ENCODE results near the gene TMPRSS4.

Gene TMPRSS4

GRCh38 chr11:118104491-118104890, 27.6 kb downstream of the TMPRSS4 start:
- no peaks in the 10 kb centered on the region for H3K4me1 ChIP-seq (ENCODE audit: insufficient read depth, poor library complexity, severe bottlenecking)
- no peak overlapping the region for H3K4me3 ChIP-seq (ENCODE audit: severe bottlenecking)
- no peak for DNase-seq (ENCODE audit: low spot score)

GRCh38 chr11:118105657-118106305, 28.9 kb downstream of the TMPRSS4 start:
- no peak for TF ChIP-seq CTCF (IDR thresholded peaks at IDR 0.05; ENCODE audit: poor library complexity, severe bottlenecking)
- ATAC-seq (ENCODE audit: low read depth) (no peak), DNase-seq (ENCODE audit: low spot score) (no peak)
- Histone ChIP-seq H3K36me3 (ENCODE audit: low read depth) (no peaks in the 10 kb centered on the region), H3K4me1 (ENCODE audit: insufficient read depth, poor library complexity, severe bottlenecking) (no peaks in the 10 kb centered on the region), H3K27ac (ENCODE audit: poor library complexity, severe bottlenecking) (no peak overlapping the region), H3K4me3 (ENCODE audit: severe bottlenecking) (no peak overlapping the region), H3K27me3 (ENCODE audit: insufficient read depth, poor library complexity, severe bottlenecking) (no peaks in the 10 kb centered on the region), H3K9me3 (ENCODE audit: severe bottlenecking) (no peaks in the 10 kb centered on the region)

More at GRCh38 chr11:118104491-118104890, 27.6 kb downstream of the TMPRSS4 start:
- no peaks in the 10 kb centered on the region for H3K9me3 ChIP-seq (ENCODE audit: severe bottlenecking)
- H3K27me3 ChIP-seq (ENCODE audit: insufficient read depth, poor library complexity, severe bottlenecking) = no peaks in the 10 kb centered on the region
- H3K27ac ChIP-seq (ENCODE audit: poor library complexity, severe bottlenecking) = no peak overlapping the region
- no peak for ATAC-seq (ENCODE audit: low read depth)
- TF ChIP-seq CTCF (IDR thresholded peaks at IDR 0.05; ENCODE audit: poor library complexity, severe bottlenecking) = no peak
- no peaks in the 10 kb centered on the region for H3K36me3 ChIP-seq (ENCODE audit: low read depth)

- H3K4me1 ChIP-seq (ENCODE audit: insufficient read depth, poor library complexity, severe bottlenecking) = no peaks in the 10 kb centered on the region
- TF ChIP-seq CTCF (IDR thresholded peaks at IDR 0.05; ENCODE audit: poor library complexity, severe bottlenecking) = no peak
- no peaks in the 10 kb centered on the region for H3K27me3 ChIP-seq (ENCODE audit: insufficient read depth, poor library complexity, severe bottlenecking)
- no peak overlapping the region for H3K27ac ChIP-seq (ENCODE audit: poor library complexity, severe bottlenecking)
- no peak overlapping the region for H3K4me3 ChIP-seq (ENCODE audit: severe bottlenecking)
- peak; percentile 81 for ATAC-seq (ENCODE audit: low read depth)
- no peaks in the 10 kb centered on the region for H3K9me3 ChIP-seq (ENCODE audit: severe bottlenecking)
- no peaks in the 10 kb centered on the region for H3K36me3 ChIP-seq (ENCODE audit: low read depth)
- no peak for DNase-seq (ENCODE audit: low spot score)
Measured at GRCh38 chr11:118106789-118107335, 30.0 kb downstream of the TMPRSS4 start.

- ATAC-seq (ENCODE audit: low read depth) (no peak), DNase-seq (ENCODE audit: low spot score) (no peak)
- Histone ChIP-seq H3K36me3 (ENCODE audit: low read depth) (no peaks in the 10 kb centered on the region), H3K9me3 (ENCODE audit: severe bottlenecking) (no peaks in the 10 kb centered on the region), H3K27ac (ENCODE audit: poor library complexity, severe bottlenecking) (no peak overlapping the region), H3K4me3 (ENCODE audit: severe bottlenecking) (no peak overlapping the region), H3K4me1 (ENCODE audit: insufficient read depth, poor library complexity, severe bottlenecking) (no peaks in the 10 kb centered on the region), H3K27me3 (ENCODE audit: insufficient read depth, poor library complexity, severe bottlenecking) (no peaks in the 10 kb centered on the region)
- TF ChIP-seq CTCF (IDR thresholded peaks at IDR 0.05; ENCODE audit: poor library complexity, severe bottlenecking) = no peak
Measured at GRCh38 chr11:118108513-118108912, 31.6 kb downstream of the TMPRSS4 start.

- Histone ChIP-seq H3K4me3 (ENCODE audit: severe bottlenecking) (no peak overlapping the region), H3K4me1 (ENCODE audit: insufficient read depth, poor library complexity, severe bottlenecking) (no peaks in the 10 kb centered on the region), H3K36me3 (ENCODE audit: low read depth) (no peaks in the 10 kb centered on the region), H3K27me3 (ENCODE audit: insufficient read depth, poor library complexity, severe bottlenecking) (no peaks in the 10 kb centered on the region), H3K27ac (ENCODE audit: poor library complexity, severe bottlenecking) (no peak overlapping the region), H3K9me3 (ENCODE audit: severe bottlenecking) (no peaks in the 10 kb centered on the region)
- no peak for ATAC-seq (ENCODE audit: low read depth)
- TF ChIP-seq CTCF (IDR thresholded peaks at IDR 0.05; ENCODE audit: poor library complexity, severe bottlenecking) = no peak
- DNase-seq (ENCODE audit: low spot score) = no peak
Measured at GRCh38 chr11:118109231-118109630, 32.4 kb downstream of the TMPRSS4 start.
